Erythroblast (primary cell): ENCODE data around the gene DPF3.

Experiments used
- DNase-seq, 2 experiments: peaks; one replicate each; lab custom pipeline; 2025; lab: John Stamatoyannopoulos, UW
- GATA1 ChIP-seq: IDR thresholded peaks from 2 replicates; pipeline ENCODE4 v1.6.1; 2011; ENCODE audit warnings: low read depth, mild to moderate bottlenecking, control low read depth, low read length, moderate library complexity
- POLR2A ChIP-seq: IDR thresholded peaks from 2 replicates; pipeline ENCODE4 v1.6.1; 2011; ENCODE audit warnings: mild to moderate bottlenecking, low read length

DPF3 gene

GRCh38 chr14:72916174-72916573, 22.3 kb upstream of the DPF3 start:
- TF ChIP-seq POLR2A = no peak
- TF ChIP-seq GATA1 = no peak
- DNase-seq = no peak

DNA sequence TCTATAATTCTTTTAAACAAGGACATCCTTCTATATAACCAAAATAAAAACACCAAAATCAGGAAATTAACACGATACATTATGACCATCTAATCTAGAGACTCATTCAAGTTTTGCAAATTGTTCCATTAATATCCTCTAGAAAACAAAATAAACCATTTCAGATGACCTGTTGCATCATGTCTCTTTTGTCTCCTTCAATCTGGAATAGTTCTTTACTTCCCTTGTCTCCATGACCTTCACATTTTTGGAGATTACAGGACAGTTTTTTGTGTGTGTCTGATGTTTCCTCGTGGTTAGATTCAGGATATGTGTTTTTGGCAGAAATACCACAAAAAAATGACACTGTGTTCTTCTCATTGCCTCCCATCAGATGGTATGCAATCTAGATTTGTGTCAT, 19.9 kb upstream of the DPF3 start:
- no peak for DNase-seq
- no peak for TF ChIP-seq GATA1
- TF ChIP-seq POLR2A = no peak

GRCh38 chr14:72909163-72909562, 15.3 kb upstream of the DPF3 start:
- DNase-seq = no peak
- TF ChIP-seq POLR2A (no peak), GATA1 (no peak)

DNA sequence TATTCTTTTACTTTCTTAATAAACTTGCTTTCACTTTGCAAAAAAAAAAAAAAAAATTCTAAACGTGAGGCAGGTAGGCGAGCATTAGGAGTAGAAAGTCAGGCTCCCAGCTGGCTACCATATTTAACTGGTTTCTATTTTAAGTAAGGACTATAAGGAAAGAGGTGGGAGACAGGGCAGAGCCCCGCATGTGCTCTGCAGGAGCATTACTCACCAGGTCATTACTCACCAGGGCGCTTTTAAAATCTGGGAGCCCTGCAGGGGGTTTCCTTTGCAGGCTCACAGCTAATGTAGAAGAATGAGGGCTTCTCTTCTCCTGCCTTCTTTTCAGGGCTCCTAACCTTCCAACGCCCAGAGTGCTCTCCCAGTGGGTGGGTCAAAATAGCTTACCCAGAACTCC, 14.0 kb upstream of the DPF3 start:
- TF ChIP-seq GATA1 (no peak), POLR2A (no peak)
- DNase-seq = peak; percentile 26 to 31

GRCh38 chr14:72906879-72907278, 13.0 kb upstream of the DPF3 start:
- TF ChIP-seq GATA1 (no peak), POLR2A (no peak)
- DNase-seq = peak in 1 of 2 experiments; percentile 17

DNA sequence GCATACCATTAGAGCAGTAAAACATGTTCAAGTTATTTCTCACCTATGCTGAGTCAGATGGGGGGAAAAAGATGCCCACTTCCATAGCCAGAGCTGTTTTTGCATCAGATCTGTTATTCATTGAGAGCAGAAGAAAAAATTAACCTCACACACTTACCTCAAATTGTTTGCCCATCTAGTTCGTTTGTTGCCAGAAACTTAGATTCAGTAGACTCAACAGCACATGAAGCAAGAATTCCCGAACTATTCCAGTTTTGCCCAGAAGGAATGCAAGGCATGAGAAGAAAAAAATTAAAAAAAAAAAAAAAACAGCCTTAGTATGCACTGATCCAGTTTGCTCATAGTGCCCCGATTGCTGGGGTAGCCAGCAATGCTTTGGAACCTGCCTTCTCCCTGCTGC, 12.4 kb upstream of the DPF3 start:
- no peak for DNase-seq
- no peak for TF ChIP-seq GATA1
- no peak for TF ChIP-seq POLR2A

DNA sequence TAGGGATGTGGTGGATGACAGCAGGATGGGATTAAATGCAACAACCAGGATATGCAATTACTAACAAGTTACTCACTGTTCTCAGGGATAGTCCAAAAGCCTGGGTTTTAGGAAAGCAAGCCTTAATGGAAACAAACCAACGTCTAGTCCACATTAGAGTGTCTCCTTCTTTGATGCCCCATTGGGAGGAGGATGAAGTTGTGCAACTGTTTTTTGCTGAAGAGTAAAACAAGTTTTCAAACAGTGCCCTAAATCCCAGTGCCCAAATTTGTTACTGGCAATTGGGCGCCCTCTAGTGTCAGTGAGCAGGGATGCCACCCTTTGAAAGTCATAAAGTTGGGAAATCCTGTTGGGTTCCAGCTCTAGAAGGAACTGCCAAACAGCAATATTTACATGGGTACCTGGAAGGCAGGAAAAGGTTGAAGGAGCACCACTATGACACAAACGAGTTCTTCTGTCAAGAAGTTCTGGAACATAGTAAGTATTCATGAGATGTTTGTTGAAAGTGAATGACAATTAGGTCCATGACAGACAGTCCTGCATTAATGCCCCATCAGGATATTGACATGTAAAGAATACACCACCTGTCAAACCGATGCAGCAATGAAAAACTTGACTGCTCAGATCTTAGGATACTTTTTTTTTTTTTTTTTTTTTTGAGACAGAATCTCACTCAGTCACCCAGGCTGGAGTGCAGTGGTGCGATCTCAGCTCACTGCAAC, 11.1 kb upstream of the DPF3 start:
- no peak for TF ChIP-seq POLR2A
- TF ChIP-seq GATA1 = no peak
- DNase-seq = peak; percentile 80 to 88

- TF ChIP-seq POLR2A = no peak
- DNase-seq = no peak
These were observed 10.3 kb upstream of the DPF3 start for GRCh38 chr14:72904218-72904617.

- TF ChIP-seq POLR2A (no peak), GATA1 (no peak)
- no peak for DNase-seq
These were observed 9.8 kb upstream of the DPF3 start for GRCh38 chr14:72903716-72904115.

GRCh38 chr14:72902801-72903530, 9.1 kb upstream of the DPF3 start:
- TF ChIP-seq GATA1 (no peak), POLR2A (no peak)
- no peak for DNase-seq

GRCh38 chr14:72901361-72901760, 7.5 kb upstream of the DPF3 start:
- no peak for TF ChIP-seq GATA1
- no peak for TF ChIP-seq POLR2A
- DNase-seq = no peak

DNA sequence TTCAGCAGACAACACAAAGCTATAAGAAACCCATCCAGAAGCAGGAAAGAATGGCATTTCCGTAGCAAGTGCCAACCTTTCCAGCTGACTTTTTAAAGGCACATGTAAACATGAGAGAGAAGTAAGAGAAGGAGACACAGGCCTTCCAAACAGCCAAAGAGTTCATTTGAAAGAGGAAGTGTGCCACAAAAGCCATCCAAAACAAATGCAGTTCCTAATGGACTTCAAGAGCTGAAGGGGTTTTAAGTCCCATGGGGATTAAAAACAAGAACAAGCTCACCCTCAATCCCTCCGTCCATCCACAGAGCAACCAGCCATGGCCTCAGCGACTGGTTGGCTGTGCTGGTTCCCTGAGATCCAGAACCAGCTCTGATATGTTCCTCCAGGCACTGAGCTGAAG, 4.5 kb upstream of the DPF3 start:
- TF ChIP-seq GATA1 (no peak), POLR2A (no peak)

DNA sequence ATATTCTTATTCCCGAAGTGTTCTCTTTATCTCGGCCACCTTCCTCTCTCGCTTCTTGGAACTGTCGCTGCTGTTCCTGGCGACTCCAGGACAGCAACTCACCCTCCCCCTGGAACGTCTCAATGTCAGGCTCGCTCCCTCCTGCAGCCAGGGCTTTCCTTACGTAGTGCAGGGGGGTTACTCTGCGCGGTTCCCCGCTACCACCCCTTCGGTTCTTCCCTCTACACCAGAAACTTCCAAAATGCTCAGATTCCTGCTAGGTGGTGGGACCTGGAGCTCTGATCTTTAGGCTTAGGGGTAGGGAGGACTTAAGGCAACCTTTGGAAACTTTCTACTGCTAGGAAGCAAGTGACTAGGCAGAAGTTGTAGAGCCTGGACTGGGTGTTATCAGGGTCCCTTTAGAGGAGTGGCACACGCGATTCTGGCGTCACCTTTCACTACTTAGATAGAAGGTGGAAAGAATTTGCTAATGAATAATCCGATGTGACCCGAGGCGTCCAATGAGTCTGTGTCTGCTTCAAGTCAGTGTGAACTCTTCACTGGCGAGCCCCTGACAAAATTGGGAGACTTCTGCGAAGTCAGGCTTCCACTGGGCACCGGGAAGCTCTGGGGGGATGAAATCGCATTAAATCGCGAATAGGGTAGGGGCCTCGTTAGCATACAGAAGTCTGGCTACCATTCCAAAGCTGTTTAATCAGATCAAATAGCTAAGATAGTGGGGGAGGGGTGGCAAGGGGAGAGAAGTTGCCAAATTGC, 900 bp upstream of the DPF3 start:
- DNase-seq = peak; percentile 80 to 82
- no peak for TF ChIP-seq POLR2A

More for the DNA sequence above, 4.5 kb upstream of the DPF3 start:
- DNase-seq = no peak

- DNase-seq = no peak
- TF ChIP-seq POLR2A (no peak), GATA1 (no peak)
These were observed 372 bp upstream of the DPF3 start for GRCh38 chr14:72894323-72894622.
